A673 (cell line): ENCODE measurements around the gene SLC44A1.

ENCODE experiments used
- CTCF ChIP-seq: fragments of 300-800, 200-600 bp; sonication (generic); conservative IDR thresholded peaks from 2 replicates; pipeline ENCODE4 v1.5.1; 2017; ENCODE audit warnings: low read depth, mild to moderate bottlenecking, antibody characterized with exemption, low read length, moderate library complexity, mixed read lengths
- EZH2 ChIP-seq: fragments of 200-600 bp; sonication (generic); IDR thresholded peaks from 2 replicates; pipeline ENCODE4 v1.6.1; 2017; ENCODE audit warnings: borderline replicate concordance, low read depth, mild to moderate bottlenecking, mixed read lengths, antibody characterized with exemption, low read length; ENCODE audit not compliant: poor library complexity, severe bottlenecking

GRCh38 chr9:105306351-105307140 lies 62.1 kb downstream of the SLC44A1 start:
- TF ChIP-seq CTCF, result no peak
- TF ChIP-seq EZH2, result no peak
